Esophagus muscularis mucosa (tissue), 4 donors: Measurements from ENCODE around the gene PDCL2. TPM values are rescaled to one million over a fixed set of nuclear protein-coding genes. Genes with fewer than 3 reads are reported as not detected.

ENCODE experiments used
- DNase-seq: peaks from one replicate; pipeline ENCODE4 v3.0.0-alpha.2; 2017; ENCODE audit errors: extremely low spot score
- H3K27ac ChIP-seq, 4 donors: fragments of 200-600 bp; sonication (generic); replicated peaks in 1 of 4; 1 replicate in 3 of 4; 2 replicates in 1 of 4; pipeline ENCODE4 v1.5.1; 2016 to 2019; ENCODE audit warnings: mild to moderate bottlenecking in 1 of 4
- H3K27me3 ChIP-seq, 4 donors: fragments of 200-600 bp; sonication (generic); one replicate each; pipeline versions ENCODE4 v1.5.1 to v1.6.0; 2016 to 2019
- H3K36me3 ChIP-seq, 4 donors: fragments of 200-600 bp; sonication (generic); one replicate each; pipeline ENCODE4 v1.5.1; 2016 to 2019
- H3K4me1 ChIP-seq, 4 donors: fragments of 200-600 bp; sonication (generic); one replicate each; pipeline ENCODE4 v1.5.1; 2016 to 2019
- H3K4me3 ChIP-seq, 4 donors: fragments of 200-600 bp; sonication (generic); 1 replicate in 2 of 4; 2 replicates in 2 of 4; pipeline ENCODE4 v1.5.1; 2016 to 2019; ENCODE audit warnings: mild to moderate bottlenecking in 4 of 4, moderate library complexity in 1 of 4
- H3K9me3 ChIP-seq, 4 donors: fragments of 200-600 bp; sonication (generic); 1 replicate in 3 of 4; 2 replicates in 1 of 4; pipeline ENCODE4 v1.5.1; 2016 to 2019
- CTCF ChIP-seq, 3 experiments: fragments of 200-600 bp in 2 of 3; fragments of 450-650 bp in 1 of 3; sonication (generic) in 2 of 3; IDR thresholded peaks; one replicate each; pipeline ENCODE4 v1.5.1; 2017 to 2019; ENCODE audit warnings: antibody characterized with exemption in 3 of 3, mild to moderate bottlenecking in 2 of 3, moderate library complexity in 1 of 3
- EP300 ChIP-seq: sonication (generic); formaldehyde crosslinking; IDR thresholded peaks from one replicate; pipeline ENCODE4 v1.6.1; 2017; ENCODE audit warnings: antibody characterized with exemption
- POLR2A ChIP-seq: fragments of 450-650 bp; IDR thresholded peaks from one replicate; pipeline ENCODE4 v1.6.1; 2017; ENCODE audit warnings: antibody characterized with exemption, moderate library complexity, mild to moderate bottlenecking, low read depth
- POLR2AphosphoS5 ChIP-seq, 2 donors: sonication (generic); formaldehyde crosslinking; IDR thresholded peaks; one replicate each; pipeline ENCODE4 v1.6.1; 2017; ENCODE audit warnings: antibody characterized with exemption in 2 of 2
- WGBS: methylation state at CpG from one replicate; pipeline ENCODE4 v1.1.5; 2018; 5-methylcytosine and 5-hydroxymethylcytosine counted together
- intact Hi-C: fragments of 100-400 bp; cut with DNase I; formaldehyde crosslinking; loops from one replicate; pipeline ENCODE4 v1.15.1; 2023
- total RNA-seq, 4 donors: library from RNA; depleted of rRNA; stranded (reverse); fragments of >200 nt; gene quantifications; one replicate each; pipeline versions ENCODE4 v1.1.0 to v1.2.1, GENCODE V29; 2016

PDCL2 gene
- total RNA-seq, 4 donors from 2014 or later, result not detected

DNA sequence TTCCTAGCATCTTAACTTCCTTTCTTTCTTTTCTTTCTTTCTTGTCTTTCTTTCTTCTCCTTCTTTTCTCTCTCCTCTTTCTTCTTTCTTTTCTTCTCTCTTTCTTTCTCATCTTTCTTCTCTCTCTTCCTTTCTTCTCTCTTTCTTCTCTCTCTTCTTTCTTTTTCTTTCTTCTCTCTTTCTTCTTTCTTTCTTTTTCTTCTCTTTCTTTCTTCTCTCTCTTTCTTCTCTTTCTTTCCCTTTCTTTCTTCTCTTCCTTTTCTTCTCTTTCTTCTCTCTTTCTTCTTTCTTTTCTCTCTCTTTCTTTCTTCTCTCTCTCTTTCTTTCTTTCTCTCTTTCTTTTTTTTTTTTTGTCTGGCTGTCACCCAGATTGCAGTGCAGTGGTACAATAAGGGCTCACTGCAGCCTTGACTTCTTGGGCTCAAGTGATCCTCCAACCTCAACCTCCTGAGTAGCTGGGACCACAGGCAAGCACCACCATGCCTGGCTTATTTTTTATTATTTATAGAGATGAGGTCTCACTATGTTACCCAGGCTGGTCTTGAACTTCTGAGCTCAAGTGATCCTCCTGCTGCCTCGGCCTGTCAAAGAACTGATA, 26.6 kb upstream of the PDCL2 start:
- intact Hi-C loops, result no loop called here

DNA sequence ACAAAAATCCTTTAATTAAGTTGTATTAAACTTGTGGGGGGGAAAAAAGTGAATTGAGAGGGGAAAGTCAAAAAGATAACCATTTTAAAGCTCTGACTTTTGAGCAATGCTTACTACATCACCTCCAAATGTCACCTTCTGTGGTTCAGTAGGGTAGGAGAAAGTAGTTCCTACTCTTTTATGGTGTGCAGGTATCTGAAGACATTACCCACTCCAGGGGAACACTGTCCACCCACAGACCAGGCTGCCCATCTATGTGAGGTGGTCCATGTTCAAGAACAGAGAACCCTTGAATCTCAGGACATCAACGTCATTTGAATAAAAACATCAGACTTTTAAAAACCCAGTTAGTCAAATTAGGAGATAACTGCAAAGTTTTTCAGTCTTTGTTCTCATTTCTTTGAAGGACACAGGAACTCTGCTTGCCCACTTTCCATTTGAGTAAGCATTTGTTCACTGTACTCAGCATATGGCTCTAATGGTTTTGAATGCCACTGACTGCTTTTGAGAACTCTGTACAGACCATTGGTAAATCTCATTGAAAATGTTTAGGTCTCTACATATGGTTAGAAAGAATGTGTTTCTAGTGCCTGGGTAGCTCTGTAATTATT, 25.6 kb upstream of the PDCL2 start:
- intact Hi-C loops, result no loop called here
- Histone ChIP-seq H3K27me3 (no peaks in the 10 kb centered on the region), H3K36me3 (no peaks in the 10 kb centered on the region), H3K4me3 (no peak overlapping the region), H3K9me3 (no peaks in the 10 kb centered on the region), H3K27ac (no peak overlapping the region), H3K4me1 (no peaks in the 10 kb centered on the region)
- no peak for TF ChIP-seq POLR2AphosphoS5 (IDR thresholded peaks at IDR 0.05)
- no peak for DNase-seq
- WGBS, result 82% methylated on average over 1 of the region's 1 CpG

More for the DNA sequence above, 26.6 kb upstream of the PDCL2 start:
- no peak for TF ChIP-seq CTCF (IDR thresholded peaks at IDR 0.05)
- no peak for TF ChIP-seq POLR2A
- no peak for TF ChIP-seq POLR2AphosphoS5 (IDR thresholded peaks at IDR 0.05)
- TF ChIP-seq EP300, result no peak
- H3K4me3 ChIP-seq, result no peak overlapping the region
- no peaks in the 10 kb centered on the region for H3K27me3 ChIP-seq
- no peaks in the 10 kb centered on the region for H3K9me3 ChIP-seq
- WGBS, result 73% methylated on average over 1 of the region's 1 CpG
- no peak for DNase-seq
- no peak overlapping the region for H3K27ac ChIP-seq
- no peaks in the 10 kb centered on the region for H3K4me1 ChIP-seq
- H3K36me3 ChIP-seq, result no peaks in the 10 kb centered on the region

GRCh38 chr4:55615008-55615407, 23.0 kb upstream of the PDCL2 start:
- WGBS, result 82% methylated on average over 3 of the region's 3 CpGs
- H3K9me3 ChIP-seq, result no peaks in the 10 kb centered on the region
- H3K27me3 ChIP-seq, result no peaks in the 10 kb centered on the region
- no peaks in the 10 kb centered on the region for H3K4me1 ChIP-seq
- H3K4me3 ChIP-seq, result no peak overlapping the region
- H3K36me3 ChIP-seq, result no peaks in the 10 kb centered on the region
- no peak for TF ChIP-seq CTCF (IDR thresholded peaks at IDR 0.05)
- TF ChIP-seq POLR2A, result no peak
- TF ChIP-seq POLR2AphosphoS5 (IDR thresholded peaks at IDR 0.05), result no peak
- no peak overlapping the region for H3K27ac ChIP-seq
- no peak for DNase-seq
- intact Hi-C loops, result no loop called here

DNA sequence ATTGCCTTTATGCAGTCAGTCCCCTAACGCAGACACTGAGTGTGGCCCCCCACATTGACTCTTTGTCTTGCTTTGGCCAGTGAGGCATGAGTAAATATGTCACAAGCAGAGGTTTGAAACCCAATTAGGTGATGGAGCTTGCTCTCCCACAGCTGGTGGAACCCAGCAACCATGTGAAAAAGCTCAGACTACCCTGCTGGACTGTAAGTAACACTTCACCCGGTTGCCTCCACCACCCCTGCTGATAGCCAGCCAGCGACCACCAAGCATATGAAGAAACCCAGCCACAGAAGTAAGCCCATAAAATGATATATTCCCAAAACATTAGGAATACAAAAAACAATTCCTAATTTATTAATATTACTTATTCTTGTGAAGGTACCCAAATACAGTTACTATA, 21.6 kb upstream of the PDCL2 start:
- 70% methylated on average over 3 of the region's 3 CpGs for WGBS
- H3K27ac ChIP-seq, result no peak overlapping the region
- no peak for DNase-seq
- no peak overlapping the region for H3K4me3 ChIP-seq
- no peaks in the 10 kb centered on the region for H3K4me1 ChIP-seq
- TF ChIP-seq EP300 (no peak), POLR2A (no peak), CTCF (IDR thresholded peaks at IDR 0.05) (no peak), POLR2AphosphoS5 (IDR thresholded peaks at IDR 0.05) (no peak)
- no peaks in the 10 kb centered on the region for H3K27me3 ChIP-seq
- H3K9me3 ChIP-seq, result no peaks in the 10 kb centered on the region
- intact Hi-C loops, result no loop called here
- no peaks in the 10 kb centered on the region for H3K36me3 ChIP-seq

DNA sequence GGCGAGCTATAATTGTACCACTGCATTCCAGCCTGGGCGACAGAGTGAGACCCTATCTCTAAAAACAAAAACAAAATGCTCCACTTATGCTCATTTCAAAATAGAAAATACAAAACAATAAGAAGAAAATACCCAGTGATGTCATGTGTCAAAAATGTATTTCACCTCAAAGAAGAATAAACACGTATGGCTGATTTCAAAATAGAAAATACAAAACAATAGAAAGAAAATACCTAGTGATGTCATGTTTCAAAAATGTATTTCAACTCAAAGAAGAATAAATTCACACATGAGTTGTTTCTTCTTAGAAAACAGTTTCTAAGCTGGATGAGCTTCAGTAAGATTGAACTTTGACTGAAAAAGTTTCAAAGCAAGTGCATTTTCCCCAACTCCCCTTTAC, 20.3 kb upstream of the PDCL2 start:
- Histone ChIP-seq H3K4me1 (no peaks in the 10 kb centered on the region), H3K36me3 (no peaks in the 10 kb centered on the region), H3K4me3 (no peak overlapping the region), H3K27ac (no peak overlapping the region), H3K27me3 (no peaks in the 10 kb centered on the region), H3K9me3 (no peaks in the 10 kb centered on the region)
- intact Hi-C loops, result no loop called here
- no peak for DNase-seq
- TF ChIP-seq CTCF (IDR thresholded peaks at IDR 0.05), result no peak
- no peak for TF ChIP-seq POLR2AphosphoS5 (IDR thresholded peaks at IDR 0.05)
- no peak for TF ChIP-seq POLR2A
- TF ChIP-seq EP300, result no peak
- 88% methylated on average over 3 of the region's 3 CpGs for WGBS
